Activated T-cell treated with anti-CD3 and anti-CD28 coated beads, Interleukin-2, amount 50 U/mL, for 48 hours (primary cell): Measurements from ENCODE around the gene IL32.
"Not testable (repeated sequence)": the region's sequence is repeated elsewhere in the genome, so short reads cannot be mapped to it uniquely, and the experiment has no call there.

Experiments
- DNase-seq, 2 experiments: peaks; one replicate each; pipeline ENCODE4 v3.0.0-alpha.2; 2020

The IL32 gene

GRCh38 chr16:3072576-3073263 is 7.3 kb downstream of the IL32 start:
- DNase-seq: peak; percentile 50 to 53

GRCh38 chr16:3073448-3073847 is 8.0 kb downstream of the IL32 start:
- peak in 1 of 2 experiments; percentile 31 for DNase-seq

GRCh38 chr16:3074860-3075522 is 9.6 kb downstream of the IL32 start:
- DNase-seq: peak; percentile 85 to 88

GRCh38 chr16:3075523-3075915 is 10.1 kb downstream of the IL32 start:
- peak; percentile 57 to 64 for DNase-seq

GRCh38 chr16:3075946-3076345 is 10.5 kb downstream of the IL32 start:
- DNase-seq: peak in 1 of 2 experiments; percentile 37

- DNase-seq: peak; percentile 51 to 58
Measured at GRCh38 chr16:3076577-3076976, 11.1 kb downstream of the IL32 start.

GRCh38 chr16:3080024-3080423 is 14.6 kb downstream of the IL32 start:
- no peak for DNase-seq

- DNase-seq: not testable (repeated sequence)
Measured at GRCh38 chr16:3081957-3082356, 16.5 kb downstream of the IL32 start.

GRCh38 chr16:3083408-3083807 is 18.0 kb downstream of the IL32 start:
- DNase-seq: not testable (repeated sequence)

- DNase-seq: no peak
Measured at GRCh38 chr16:3084491-3084890, 19.1 kb downstream of the IL32 start.

- DNase-seq: no peak
Measured at GRCh38 chr16:3084969-3085670, 19.7 kb downstream of the IL32 start.

GRCh38 chr16:3085868-3086595 is 20.6 kb downstream of the IL32 start:
- DNase-seq: no peak

- peak; percentile 51 to 55 for DNase-seq
Measured at GRCh38 chr16:3086596-3087242, 21.3 kb downstream of the IL32 start.

- peak in 1 of 2 experiments; percentile 46 for DNase-seq
Measured at GRCh38 chr16:3087243-3088235, 22.1 kb downstream of the IL32 start.

GRCh38 chr16:3088450-3088849 is 23.0 kb downstream of the IL32 start:
- no peak for DNase-seq

- DNase-seq: no peak
Measured at GRCh38 chr16:3088925-3089716, 23.7 kb downstream of the IL32 start.

- no peak for DNase-seq
Measured at GRCh38 chr16:3089717-3090592, 24.5 kb downstream of the IL32 start.

GRCh38 chr16:3091551-3091950 is 26.1 kb downstream of the IL32 start:
- DNase-seq: no peak

GRCh38 chr16:3092501-3092941 is 27.1 kb downstream of the IL32 start:
- DNase-seq: no peak
